ENCODE measurements around the gene NMU. TPM values are rescaled to one million over a fixed set of nuclear protein-coding genes. Genes with fewer than 3 reads are reported as not detected.

NMU gene
- total RNA-seq, 1 donor from 2014 or later, result 8.2 TPM

GRCh38 chr4:55654131-55654530 lies 18.0 kb upstream of the NMU start:
- no peak for DNase-seq (ENCODE audit: low read depth)
- TF ChIP-seq CTCF (conservative IDR thresholded peaks at IDR 0.05; ENCODE audit: low read depth, low read length), result no peak
- H3K4me3 ChIP-seq (ENCODE audit: low read depth, low read length), result no peak overlapping the region

GRCh38 chr4:55650483-55650882 lies 14.4 kb upstream of the NMU start:
- no peak overlapping the region for H3K4me3 ChIP-seq (ENCODE audit: low read depth, low read length)
- DNase-seq (ENCODE audit: low read depth), result no peak
- no peak for TF ChIP-seq CTCF (conservative IDR thresholded peaks at IDR 0.05; ENCODE audit: low read depth, low read length)

- no peak for DNase-seq (ENCODE audit: low read depth)
- no peak overlapping the region for H3K4me3 ChIP-seq (ENCODE audit: low read depth, low read length)
- no peak for TF ChIP-seq CTCF (conservative IDR thresholded peaks at IDR 0.05; ENCODE audit: low read depth, low read length)
Measured at GRCh38 chr4:55637272-55637820, 1.2 kb upstream of the NMU start.

- H3K4me3 ChIP-seq (ENCODE audit: low read depth, low read length), result peak overlapping the region; percentile 44
Measured at GRCh38 chr4:55636656-55636999, 530 bp upstream of the NMU start.

GRCh38 chr4:55635282-55635681 lies 816 bp downstream of the NMU start:
- no peak for TF ChIP-seq CTCF (conservative IDR thresholded peaks at IDR 0.05; ENCODE audit: low read depth, low read length)
- no peak overlapping the region for H3K4me3 ChIP-seq (ENCODE audit: low read depth, low read length)
- no peak for DNase-seq (ENCODE audit: low read depth)

More at GRCh38 chr4:55636656-55636999, 530 bp upstream of the NMU start:
- DNase-seq (ENCODE audit: low read depth), result no peak
- TF ChIP-seq CTCF (conservative IDR thresholded peaks at IDR 0.05; ENCODE audit: low read depth, low read length), result no peak

- DNase-seq (ENCODE audit: low read depth), result no peak
- TF ChIP-seq CTCF (conservative IDR thresholded peaks at IDR 0.05; ENCODE audit: low read depth, low read length), result no peak
- H3K4me3 ChIP-seq (ENCODE audit: low read depth, low read length), result no peak overlapping the region
Measured at GRCh38 chr4:55634417-55635128, 1.5 kb downstream of the NMU start.

- TF ChIP-seq CTCF (conservative IDR thresholded peaks at IDR 0.05; ENCODE audit: low read depth, low read length), result no peak
- H3K4me3 ChIP-seq (ENCODE audit: low read depth, low read length), result no peak overlapping the region
- no peak for DNase-seq (ENCODE audit: low read depth)
Measured at GRCh38 chr4:55633903-55634302, 2.2 kb downstream of the NMU start.

Data from epithelial cell of proximal tubule (primary cell).